Skeletal muscle satellite cell (primary cell): ENCODE measurements around the gene PRR12.
"Not testable (repeated sequence)": the region's sequence is repeated elsewhere in the genome, so short reads cannot be mapped to it uniquely, and the experiment has no call there.

Experiments used
- H3K27me3 ChIP-seq: 2 replicates; pipeline ENCODE4 v1.7.0; 2013; ENCODE audit warnings: low read length; ENCODE audit not compliant: control insufficient read depth, insufficient read depth
- H3K36me3 ChIP-seq: 2 replicates; pipeline ENCODE4 v1.7.0; 2013; ENCODE audit warnings: mild to moderate bottlenecking, control low read depth, low read length; ENCODE audit not compliant: insufficient read depth
- H3K4me1 ChIP-seq: 2 replicates; pipeline ENCODE4 v1.7.0; 2013; ENCODE audit warnings: low read length; ENCODE audit not compliant: control insufficient read depth, insufficient read depth
- H3K4me2 ChIP-seq: 2 replicates; pipeline ENCODE4 v1.7.0; 2013; ENCODE audit warnings: mild to moderate bottlenecking, low read length
- H3K4me3 ChIP-seq: 2 replicates; pipeline ENCODE4 v1.7.0; 2013; ENCODE audit warnings: low read length
- H3K9ac ChIP-seq: 2 replicates; pipeline ENCODE4 v1.7.0; 2013; ENCODE audit warnings: mild to moderate bottlenecking, low read depth, low read length, moderate library complexity
- H3K9me3 ChIP-seq: replicated peaks from 2 replicates; pipeline ENCODE4 v1.7.0; 2013; ENCODE audit warnings: mild to moderate bottlenecking, control low read depth, low read length

The PRR12 gene

DNA sequence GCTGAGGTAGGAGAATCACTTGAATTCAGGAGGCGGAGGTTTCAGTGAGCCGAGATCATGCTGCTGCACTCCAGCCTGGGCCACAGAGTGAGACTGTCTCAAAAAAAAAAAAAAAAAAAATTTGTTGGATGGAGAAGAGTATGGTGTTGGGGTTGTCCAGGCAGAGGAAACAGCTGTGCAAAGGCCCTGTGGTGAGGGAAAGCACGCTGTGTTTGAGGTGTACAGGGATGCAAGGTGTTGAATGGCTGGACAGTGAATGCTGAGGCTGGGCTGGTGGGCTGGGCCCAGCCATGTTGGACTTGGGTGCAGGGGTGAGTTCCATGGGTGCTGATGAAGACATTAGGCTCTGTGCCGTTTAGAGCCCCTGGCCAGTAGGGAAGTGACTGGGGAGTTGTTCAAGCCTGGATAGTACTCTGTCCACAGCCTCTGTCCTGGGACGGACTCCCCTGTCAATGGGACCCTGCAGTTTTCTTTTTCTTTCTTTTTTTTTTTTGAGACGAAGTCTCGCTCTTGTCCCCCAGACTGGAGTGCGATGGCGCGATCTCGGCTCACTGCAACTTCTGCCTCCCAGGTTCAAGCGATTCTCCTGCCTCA, 18.6 kb downstream of the PRR12 start:
- Histone ChIP-seq H3K4me1 (peaks cover 26% of the 10 kb centered on the region), H3K27me3 (no peaks in the 10 kb centered on the region), H3K9me3 (no peaks in the 10 kb centered on the region), H3K9ac (no peak overlapping the region), H3K4me3 (no peak overlapping the region), H3K4me2 (no peak overlapping the region), H3K36me3 (peaks cover 23% of the 10 kb centered on the region)

DNA sequence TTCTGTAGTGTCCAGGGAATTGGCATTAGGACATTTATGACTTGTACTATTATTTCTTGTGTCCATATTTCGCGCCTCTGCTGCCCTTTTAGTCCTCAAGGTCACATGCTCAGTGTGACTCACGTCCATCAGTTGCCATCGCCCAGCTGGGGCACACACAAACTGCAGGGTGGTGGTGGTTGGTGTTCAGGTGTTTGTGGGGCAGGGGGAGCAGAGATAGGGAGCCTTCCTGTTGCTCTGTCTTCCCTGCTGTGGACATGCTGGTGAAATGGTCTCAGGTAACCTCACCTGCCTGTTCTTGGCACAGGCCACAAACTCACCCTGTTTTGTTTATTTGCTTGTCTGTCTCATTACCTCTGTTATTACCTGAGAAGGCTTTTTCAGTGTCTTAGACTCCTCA, 22.4 kb downstream of the PRR12 start:
- H3K9ac ChIP-seq, result peak overlapping the region; percentile 20
- peaks cover 43% of the 10 kb centered on the region for H3K36me3 ChIP-seq
- H3K4me3 ChIP-seq, result peak overlapping the region; percentile 0
- H3K4me1 ChIP-seq, result peaks cover 30% of the 10 kb centered on the region
- H3K9me3 ChIP-seq, result no peaks in the 10 kb centered on the region
- no peaks in the 10 kb centered on the region for H3K27me3 ChIP-seq
- H3K4me2 ChIP-seq, result peak overlapping the region; percentile 34

GRCh38 chr19:49614096-49614833, 23.3 kb downstream of the PRR12 start:
- Histone ChIP-seq H3K9ac (peak overlapping the region; percentile 62), H3K4me1 (peaks cover 30% of the 10 kb centered on the region), H3K36me3 (peaks cover 40% of the 10 kb centered on the region), H3K4me3 (peak overlapping the region; percentile 38), H3K27me3 (no peaks in the 10 kb centered on the region), H3K4me2 (peak overlapping the region; percentile 60), H3K9me3 (no peaks in the 10 kb centered on the region)

GRCh38 chr19:49615861-49616260, 24.9 kb downstream of the PRR12 start:
- Histone ChIP-seq H3K4me1 (peaks cover 30% of the 10 kb centered on the region), H3K4me2 (no peak overlapping the region), H3K4me3 (no peak overlapping the region), H3K36me3 (peaks cover 41% of the 10 kb centered on the region), H3K9me3 (no peaks in the 10 kb centered on the region), H3K27me3 (no peaks in the 10 kb centered on the region), H3K9ac (no peak overlapping the region)

DNA sequence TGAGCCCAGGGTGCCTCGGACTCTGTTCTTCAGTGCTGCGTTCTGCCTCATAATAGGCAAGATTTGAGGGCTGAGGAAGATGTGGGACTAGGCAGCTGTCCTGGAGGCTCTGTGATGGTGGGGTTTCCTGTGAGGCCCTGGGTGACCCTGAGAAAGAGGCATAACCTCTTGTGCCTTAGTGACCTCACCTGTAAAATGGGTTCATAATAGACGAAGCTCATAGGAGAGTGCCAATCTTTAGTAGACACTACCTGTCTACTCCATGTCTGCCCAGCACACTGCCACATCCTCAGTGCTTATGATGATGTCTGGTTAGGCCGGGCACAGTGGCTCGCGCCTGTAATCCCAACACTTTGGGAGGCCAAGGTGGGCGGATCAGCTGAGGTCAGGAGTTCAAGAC, 25.6 kb downstream of the PRR12 start:
- H3K4me1 ChIP-seq, result peaks cover 30% of the 10 kb centered on the region
- no peaks in the 10 kb centered on the region for H3K27me3 ChIP-seq
- H3K9me3 ChIP-seq, result no peaks in the 10 kb centered on the region
- no peak overlapping the region for H3K9ac ChIP-seq
- peaks cover 44% of the 10 kb centered on the region for H3K36me3 ChIP-seq
- no peak overlapping the region for H3K4me3 ChIP-seq
- no peak overlapping the region for H3K4me2 ChIP-seq

- Histone ChIP-seq H3K4me1 (peaks cover 29% of the 10 kb centered on the region), H3K9ac (no peak overlapping the region), H3K4me3 (no peak overlapping the region), H3K4me2 (no peak overlapping the region), H3K27me3 (no peaks in the 10 kb centered on the region), H3K36me3 (peaks cover 48% of the 10 kb centered on the region), H3K9me3 (no peaks in the 10 kb centered on the region)
These were observed 26.0 kb downstream of the PRR12 start for GRCh38 chr19:49616945-49617344.

DNA sequence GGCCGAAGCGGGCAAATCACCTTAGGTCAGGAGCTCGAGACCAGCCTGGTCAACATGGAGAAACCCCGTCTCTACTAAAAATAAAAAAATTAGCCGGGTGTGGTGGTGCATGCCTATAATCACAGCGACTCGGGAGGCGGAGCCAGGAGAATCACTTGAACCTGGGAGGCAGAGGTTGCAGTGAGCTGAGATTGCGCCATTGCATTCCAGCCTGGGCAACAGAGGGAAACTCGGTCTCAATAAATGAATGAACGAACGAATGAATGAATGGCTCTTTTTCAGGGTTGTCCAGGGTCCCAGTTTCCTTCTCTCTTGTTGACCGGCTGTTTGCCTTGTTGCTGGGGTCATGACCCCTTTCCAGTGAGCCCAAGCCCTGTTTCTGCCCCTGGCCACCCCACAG, 26.9 kb downstream of the PRR12 start:
- H3K4me1 ChIP-seq, result peaks cover 20% of the 10 kb centered on the region
- H3K4me2 ChIP-seq, H3K4me3 ChIP-seq, H3K27me3 ChIP-seq, H3K9me3 ChIP-seq, H3K9ac ChIP-seq: not testable (repeated sequence)
- H3K36me3 ChIP-seq, result peaks cover 48% of the 10 kb centered on the region

- H3K4me1 ChIP-seq, result no peaks in the 10 kb centered on the region
- no peak overlapping the region for H3K9ac ChIP-seq
- H3K36me3 ChIP-seq, result peaks cover 30% of the 10 kb centered on the region
- H3K27me3 ChIP-seq, result no peaks in the 10 kb centered on the region
- H3K4me2 ChIP-seq, result no peak overlapping the region
- H3K4me3 ChIP-seq, result no peak overlapping the region
- H3K9me3 ChIP-seq, result no peaks in the 10 kb centered on the region
These were observed 34.3 kb downstream of the PRR12 start for GRCh38 chr19:49624967-49625910.

DNA sequence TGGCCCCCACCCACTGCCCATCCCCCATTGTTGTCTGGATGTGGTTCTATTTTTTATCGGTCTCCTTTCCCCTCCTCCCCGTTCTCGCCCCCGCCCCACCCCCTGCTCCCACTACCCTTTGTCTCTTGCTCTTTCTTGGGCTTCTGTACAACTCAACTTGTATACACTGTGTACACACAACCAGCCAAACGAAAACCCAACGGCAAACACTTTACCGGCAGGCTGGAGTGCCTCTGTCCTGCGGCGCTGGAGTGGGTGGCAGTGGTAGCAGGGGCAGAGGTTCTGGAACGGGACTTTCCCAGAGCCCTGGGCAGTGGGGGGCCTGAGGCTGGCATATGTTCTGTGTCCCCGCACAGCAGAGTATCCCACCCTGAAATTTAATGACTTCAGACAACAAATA, 35.2 kb downstream of the PRR12 start:
- Histone ChIP-seq H3K9ac (no peak overlapping the region), H3K27me3 (no peaks in the 10 kb centered on the region), H3K4me1 (peaks cover 7% of the 10 kb centered on the region), H3K36me3 (peaks cover 28% of the 10 kb centered on the region), H3K9me3 (no peaks in the 10 kb centered on the region), H3K4me2 (no peak overlapping the region), H3K4me3 (no peak overlapping the region)

DNA sequence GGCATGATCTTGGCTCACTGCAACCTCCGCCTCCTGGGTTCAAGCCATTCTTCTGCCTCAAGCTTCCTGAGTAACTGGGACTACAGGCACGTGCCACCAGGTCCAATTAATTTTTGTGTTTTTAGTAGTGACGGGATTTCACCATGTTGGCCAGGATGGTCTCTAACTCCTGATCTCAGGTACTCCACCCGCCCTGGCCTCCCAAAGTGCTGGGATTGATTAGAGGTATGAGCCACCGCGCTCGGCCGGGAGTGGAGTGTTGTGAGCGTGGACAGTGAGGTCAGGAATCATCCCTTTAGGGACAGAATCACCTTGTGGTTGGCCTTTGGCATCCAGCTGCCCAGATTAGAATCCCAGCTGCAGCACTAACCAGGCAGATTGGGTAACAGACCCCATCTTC, 38.7 kb downstream of the PRR12 start:
- H3K4me3 ChIP-seq, result no peak overlapping the region
- H3K9me3 ChIP-seq, result no peaks in the 10 kb centered on the region
- no peak overlapping the region for H3K9ac ChIP-seq
- H3K4me1 ChIP-seq, result peaks cover 12% of the 10 kb centered on the region
- H3K4me2 ChIP-seq, result no peak overlapping the region
- no peaks in the 10 kb centered on the region for H3K27me3 ChIP-seq
- peaks cover 19% of the 10 kb centered on the region for H3K36me3 ChIP-seq

GRCh38 chr19:49631014-49631588, 40.1 kb downstream of the PRR12 start:
- Histone ChIP-seq H3K36me3 (peaks cover 31% of the 10 kb centered on the region), H3K4me1 (peaks cover 14% of the 10 kb centered on the region), H3K27me3 (no peaks in the 10 kb centered on the region), H3K4me2 (no peak overlapping the region), H3K9me3 (no peaks in the 10 kb centered on the region), H3K9ac (no peak overlapping the region), H3K4me3 (no peak overlapping the region)
